B cell (primary cell): ENCODE data around the gene TFEC. TPM values are rescaled to one million over a fixed set of nuclear protein-coding genes. Genes with fewer than 3 reads are reported as not detected.
"Not testable (repeated sequence)": the region's sequence is repeated elsewhere in the genome, so short reads cannot be mapped to it uniquely, and the experiment has no call there.

Source experiments
- ATAC-seq: fragments of 200-7000 bp; cut with Tn5 transposase; one replicate; pipeline ENCODE4 v1.10.0; 2021; ENCODE audit warnings: low read depth, mild to moderate bottlenecking, moderate number of reproducible peaks, moderate library complexity
- CTCF ChIA-PET: fragments of 350-600 bp; sonication (Branson Sonifier 250); formaldehyde crosslinking; loops from one replicate; lab custom pipeline; 2021; ENCODE audit warnings: antibody characterized with exemption, inconsistent platforms; lab: Charles Lee
- POLR2A ChIA-PET: fragments of 350-600 bp; sonication (Branson Sonifier 250); formaldehyde crosslinking; loops from one replicate; lab custom pipeline; 2021; ENCODE audit warnings: antibody characterized with exemption; lab: Charles Lee
- DNase-seq: peaks from one replicate; pipeline ENCODE4 v3.0.0; 2013
- H2AFZ ChIP-seq: 2 replicates; pipeline ENCODE4 v1.6.1; 2012; ENCODE audit warnings: mild to moderate bottlenecking, low read depth, low read length; ENCODE audit not compliant: insufficient read depth, poor library complexity, severe bottlenecking
- H3K27ac ChIP-seq, 2 donors: 1 replicate in 1 of 2; 2 replicates in 1 of 2; pipeline ENCODE4 v1.5.1; 2012 to 2013; ENCODE audit warnings: low read length in 2 of 2, mild to moderate bottlenecking in 2 of 2, moderate library complexity in 1 of 2
- H3K27me3 ChIP-seq, 4 experiments: fragments of 200-600 bp in 1 of 4; sonication (generic) in 1 of 4; replicated peaks in 1 of 4; 1 replicate in 2 of 4; 2 replicates in 2 of 4; pipeline versions ENCODE4 v1.6.1 to v1.7.0; 2013 to 2016; ENCODE audit warnings: low read length in 3 of 4, mild to moderate bottlenecking in 2 of 4, mixed read lengths in 1 of 4, moderate library complexity in 1 of 4; ENCODE audit not compliant: insufficient read depth in 4 of 4, control insufficient read depth in 3 of 4; ENCODE audit errors: control extremely low read depth in 1 of 4
- H3K36me3 ChIP-seq, 2 experiments: replicated peaks in 1 of 2; 1 replicate in 1 of 2; 2 replicates in 1 of 2; pipeline versions ENCODE4 v1.6.1 to v1.7.1; 2013; ENCODE audit warnings: low read length in 1 of 2; ENCODE audit not compliant: insufficient read depth in 2 of 2, control insufficient read depth in 1 of 2; ENCODE audit errors: control extremely low read depth in 1 of 2, extremely low read depth in 1 of 2
- H3K4me1 ChIP-seq, 2 donors: fragments of 200-600 bp in 1 of 2; sonication (generic) in 1 of 2; 1 replicate in 1 of 2; 2 replicates in 1 of 2; pipeline versions ENCODE4 v1.5.1 to v1.6.1; 2013 to 2017; ENCODE audit warnings: low read length in 2 of 2; ENCODE audit not compliant: control insufficient read depth in 2 of 2, insufficient read depth in 2 of 2
- H3K4me2 ChIP-seq: replicated peaks from 2 replicates; pipeline ENCODE3; 2012; ENCODE audit warnings: mild to moderate bottlenecking, low read depth, low read length; ENCODE audit not compliant: poor library complexity, severe bottlenecking
- H3K4me3 ChIP-seq, 5 experiments: fragments of 200-600 bp in 1 of 5; sonication (generic) in 1 of 5; 1 replicate in 3 of 5; 2 replicates in 2 of 5; pipeline versions ENCODE4 v1.5.1 to v1.7.0; 2011 to 2016; ENCODE audit warnings: low read length in 4 of 5, mild to moderate bottlenecking in 4 of 5, low read depth in 2 of 5, control low read depth in 1 of 5, moderate library complexity in 1 of 5; ENCODE audit not compliant: insufficient read depth in 1 of 5; ENCODE audit errors: control extremely low read depth in 1 of 5, extremely low read depth in 1 of 5
- H3K79me2 ChIP-seq: fragments of 200-600 bp; sonication (generic); one replicate; pipeline ENCODE4 v1.6.0; 2016; ENCODE audit warnings: low read length; ENCODE audit not compliant: control insufficient read depth, insufficient read depth
- H3K9ac ChIP-seq: fragments of 200-600 bp; sonication (generic); 2 replicates; pipeline ENCODE4 v1.6.1; 2017; ENCODE audit warnings: mild to moderate bottlenecking, low read length, moderate library complexity
- H3K9me3 ChIP-seq, 3 donors: one replicate each; pipeline versions ENCODE4 v1.6.1 to v1.7.1; 2013; ENCODE audit warnings: low read length in 2 of 3; ENCODE audit not compliant: control insufficient read depth in 2 of 3, insufficient read depth in 1 of 3; ENCODE audit errors: control extremely low read depth in 1 of 3
- H4K20me1 ChIP-seq: 2 replicates; pipeline ENCODE4 v1.6.0; 2012; ENCODE audit warnings: mild to moderate bottlenecking, low read length; ENCODE audit not compliant: insufficient read depth, control insufficient read depth, poor library complexity, severe bottlenecking
- H3K27ac Mint-ChIP-seq: one replicate; pipeline ENCODE4 v1.8.0; 2021; ENCODE audit warnings: mixed read lengths
- H3K27me3 Mint-ChIP-seq: one replicate; pipeline ENCODE4 v1.8.0; 2021; ENCODE audit warnings: mixed read lengths
- H3K4me1 Mint-ChIP-seq: one replicate; pipeline ENCODE4 v1.8.0; 2021; ENCODE audit warnings: mixed read lengths
- H3K4me3 Mint-ChIP-seq: one replicate; pipeline ENCODE4 v1.8.0; 2021; ENCODE audit warnings: mixed read lengths
- H3K9me3 Mint-ChIP-seq: one replicate; pipeline ENCODE4 v1.8.0; 2022; ENCODE audit warnings: mixed read lengths; ENCODE audit not compliant: insufficient read depth
- EZH2 ChIP-seq: IDR thresholded peaks from 2 replicates; pipeline ENCODE4 v1.6.1; 2012; ENCODE audit warnings: borderline replicate concordance, low read depth, mild to moderate bottlenecking, moderate library complexity, low read length; ENCODE audit not compliant: insufficient read depth, poor library complexity, severe bottlenecking
- WGBS: methylation state at CpG from one replicate; pipeline ENCODE4 v1.1.5; 2013; ENCODE audit warnings: missing lambda C conversion rate; ENCODE audit not compliant: insufficient coverage; 5-methylcytosine and 5-hydroxymethylcytosine counted together
- intact Hi-C: fragments of 100-400 bp; cut with micrococcal nuclease; formaldehyde crosslinking; loops from one replicate; pipeline ENCODE4 v1.10.0; 2022
- polyA plus RNA-seq: library from polyadenylated mRNA; depleted of rRNA; stranded (reverse); fragments of >200 nt; gene quantifications from 2 replicates; pipeline ENCODE4 v1.2.3, GENCODE V29; 2012
- total RNA-seq, 2 donors: library from RNA; stranded (reverse); fragments of 120-200 nt in 1 of 2; gene quantifications; 1 replicate in 1 of 2; 2 replicates in 1 of 2; pipeline versions ENCODE4 v1.2.3 to v1.2.4, GENCODE V29; 2013 to 2022
- TF ChIP-seq, protein P1 (sequence below): fragments of 200-600 bp; IDR thresholded peaks from one replicate; pipeline ENCODE4 v1.8.0; 2022; ENCODE audit warnings: antibody characterized with exemption, mild to moderate bottlenecking

The TFEC gene
- total and polyA plus RNA-seq, 2 donors (not counting 1 experiment from before 2014, with no cell fraction given): 17.3 to 36.3 TPM

DNA sequence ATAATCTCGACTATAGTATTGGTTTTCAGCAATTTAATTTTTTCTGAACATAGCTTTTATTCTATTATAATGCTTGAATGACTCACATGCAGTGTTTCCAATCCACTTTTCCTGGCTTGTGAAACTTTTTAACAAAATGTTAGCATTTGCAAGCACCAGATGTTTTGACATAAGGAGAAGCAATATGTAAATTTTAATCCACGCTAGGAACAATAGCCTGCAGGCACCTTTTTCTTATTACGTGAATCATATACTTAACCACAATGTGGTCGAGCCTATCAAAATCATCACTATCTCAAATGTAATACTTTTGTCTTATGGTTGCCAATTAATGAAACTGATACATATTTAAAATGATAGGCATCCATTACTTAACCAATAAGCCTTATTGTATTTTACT, 97.1 kb downstream of the TFEC start:
- no peaks in the 10 kb centered on the region for H3K79me2 ChIP-seq
- CTCF ChIA-PET: no interaction called here
- ATAC-seq (no peak), DNase-seq (no peak)
- POLR2A ChIA-PET: no interaction called here
- H4K20me1 ChIP-seq: no peaks in the 10 kb centered on the region
- H3K36me3 ChIP-seq: no peaks in the 10 kb centered on the region
- H3K4me3 Mint-ChIP-seq: no peak overlapping the region
- no peak overlapping the region for H3K4me2 ChIP-seq
- H3K9me3 Mint-ChIP-seq: no peaks in the 10 kb centered on the region
- WGBS: no CpG with 5 or more reads among the region's 4 CpGs
- no peak overlapping the region for H3K27ac ChIP-seq
- no peak for TF ChIP-seq EZH2
- no peaks in the 10 kb centered on the region for H3K4me1 ChIP-seq
- H2AFZ ChIP-seq: no peak overlapping the region
- no peak overlapping the region for H3K9ac ChIP-seq
- no peaks in the 10 kb centered on the region for H3K27me3 Mint-ChIP-seq
- H3K9me3 ChIP-seq: no peaks in the 10 kb centered on the region
- intact Hi-C loops: no loop called here
- H3K4me1 Mint-ChIP-seq: no peaks in the 10 kb centered on the region
- no peak overlapping the region for H3K27ac Mint-ChIP-seq
- H3K27me3 ChIP-seq: no peaks in the 10 kb centered on the region
- no peak overlapping the region for H3K4me3 ChIP-seq

DNA sequence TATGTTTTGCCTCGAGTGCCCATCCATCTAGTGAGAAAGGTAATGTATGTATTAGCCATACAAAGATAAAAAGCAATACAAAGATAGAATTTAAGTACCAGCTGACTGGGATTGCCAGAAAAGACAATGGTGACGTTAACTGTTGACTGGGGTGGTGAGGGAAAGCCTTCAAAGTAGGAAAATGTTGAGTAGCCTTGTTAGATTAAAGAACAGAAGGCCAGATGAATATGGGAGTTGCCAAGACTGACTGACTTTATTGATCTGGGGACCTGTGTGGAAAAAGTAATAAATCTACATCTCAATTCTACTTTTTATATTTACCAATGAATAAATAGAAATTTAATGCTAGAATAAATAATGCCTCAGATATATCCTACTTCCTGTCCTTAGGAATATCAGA, 97.7 kb downstream of the TFEC start:
- TF ChIP-seq EZH2: no peak
- TF ChIP-seq, protein P1, sequence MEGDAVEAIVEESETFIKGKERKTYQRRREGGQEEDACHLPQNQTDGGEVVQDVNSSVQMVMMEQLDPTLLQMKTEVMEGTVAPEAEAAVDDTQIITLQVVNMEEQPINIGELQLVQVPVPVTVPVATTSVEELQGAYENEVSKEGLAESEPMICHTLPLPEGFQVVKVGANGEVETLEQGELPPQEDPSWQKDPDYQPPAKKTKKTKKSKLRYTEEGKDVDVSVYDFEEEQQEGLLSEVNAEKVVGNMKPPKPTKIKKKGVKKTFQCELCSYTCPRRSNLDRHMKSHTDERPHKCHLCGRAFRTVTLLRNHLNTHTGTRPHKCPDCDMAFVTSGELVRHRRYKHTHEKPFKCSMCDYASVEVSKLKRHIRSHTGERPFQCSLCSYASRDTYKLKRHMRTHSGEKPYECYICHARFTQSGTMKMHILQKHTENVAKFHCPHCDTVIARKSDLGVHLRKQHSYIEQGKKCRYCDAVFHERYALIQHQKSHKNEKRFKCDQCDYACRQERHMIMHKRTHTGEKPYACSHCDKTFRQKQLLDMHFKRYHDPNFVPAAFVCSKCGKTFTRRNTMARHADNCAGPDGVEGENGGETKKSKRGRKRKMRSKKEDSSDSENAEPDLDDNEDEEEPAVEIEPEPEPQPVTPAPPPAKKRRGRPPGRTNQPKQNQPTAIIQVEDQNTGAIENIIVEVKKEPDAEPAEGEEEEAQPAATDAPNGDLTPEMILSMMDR: no peak
- Histone ChIP-seq H3K36me3 (no peaks in the 10 kb centered on the region), H3K4me1 (no peaks in the 10 kb centered on the region), H3K27me3 (no peaks in the 10 kb centered on the region), H2AFZ (no peak overlapping the region), H3K79me2 (no peaks in the 10 kb centered on the region), H3K9me3 (no peaks in the 10 kb centered on the region), H3K27ac (no peak overlapping the region), H3K4me3 (no peak overlapping the region), H3K9ac (no peak overlapping the region), H4K20me1 (no peaks in the 10 kb centered on the region), H3K4me2 (no peak overlapping the region)
- POLR2A ChIA-PET: no interaction called here
- Mint-ChIP-seq H3K9me3 (no peaks in the 10 kb centered on the region), H3K27ac (no peak overlapping the region), H3K27me3 (no peaks in the 10 kb centered on the region), H3K4me3 (no peak overlapping the region), H3K4me1 (no peaks in the 10 kb centered on the region)
- 60% methylated on average over 1 of the region's 2 CpGs for WGBS
- intact Hi-C loops: no loop called here
- DNase-seq (no peak), ATAC-seq (no peak)
- CTCF ChIA-PET: no interaction called here

DNA sequence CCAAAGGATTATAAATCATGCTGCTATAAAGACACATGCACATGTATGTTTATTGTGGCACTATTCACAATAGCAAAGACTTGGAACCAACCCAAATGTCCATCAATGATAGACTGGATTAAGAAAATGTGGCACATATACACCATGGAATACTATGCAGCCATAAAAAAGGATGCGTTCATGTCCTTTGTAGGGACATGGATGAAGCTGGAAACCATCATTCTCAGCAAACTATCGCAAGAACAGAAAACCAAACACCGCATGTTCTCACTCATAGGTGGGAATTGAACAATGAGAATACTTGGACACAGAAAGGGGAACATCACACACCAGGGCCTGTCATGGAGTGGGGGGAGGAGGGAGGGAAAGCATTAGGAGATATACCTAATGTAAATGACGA, 100.4 kb downstream of the TFEC start:
- DNase-seq, H3K4me3 Mint-ChIP-seq, H3K27ac ChIP-seq, intact Hi-C loops, H3K4me3 ChIP-seq, H2AFZ ChIP-seq, H3K9ac ChIP-seq, CTCF ChIA-PET, H3K9me3 Mint-ChIP-seq, H3K27ac Mint-ChIP-seq, H3K27me3 ChIP-seq, H3K4me2 ChIP-seq, H3K79me2 ChIP-seq, H3K27me3 Mint-ChIP-seq, H3K36me3 ChIP-seq, H4K20me1 ChIP-seq, POLR2A ChIA-PET, ATAC-seq, H3K4me1 ChIP-seq, H3K4me1 Mint-ChIP-seq, H3K9me3 ChIP-seq: not testable (repeated sequence)
- no CpG with 5 or more reads among the region's 4 CpGs for WGBS
